Smooth muscle cell of trachea (primary cell): Measurements from ENCODE around the gene PLCL2. TPM values are rescaled to one million over a fixed set of nuclear protein-coding genes. Genes with fewer than 3 reads are reported as not detected.

ENCODE experiments used
- total RNA-seq: library from RNA; depleted of rRNA; stranded (reverse); fragments of >200 nt; gene quantifications from 2 replicates; pipeline ENCODE4 v1.2.1, GENCODE V29; 2014

Gene PLCL2
- 19.8 and 20.5 TPM in 2 replicates for total RNA-seq

GRCh38 chr3:16884748-16885592 is at the start of gene PLCL2:
Gene PLCL2 (plus strand): TSS chr3:16884955. CDS start chr3:16885040, 85 bp downstream.

